ENCODE results near the gene NLK. TPM values are rescaled to one million over a fixed set of nuclear protein-coding genes. Genes with fewer than 3 reads are reported as not detected.

Gene NLK
- total and polyA plus RNA-seq, 2 of the 4 experiments (the other 2 are of a cell fraction): 15.3 to 23.3 TPM

DNA sequence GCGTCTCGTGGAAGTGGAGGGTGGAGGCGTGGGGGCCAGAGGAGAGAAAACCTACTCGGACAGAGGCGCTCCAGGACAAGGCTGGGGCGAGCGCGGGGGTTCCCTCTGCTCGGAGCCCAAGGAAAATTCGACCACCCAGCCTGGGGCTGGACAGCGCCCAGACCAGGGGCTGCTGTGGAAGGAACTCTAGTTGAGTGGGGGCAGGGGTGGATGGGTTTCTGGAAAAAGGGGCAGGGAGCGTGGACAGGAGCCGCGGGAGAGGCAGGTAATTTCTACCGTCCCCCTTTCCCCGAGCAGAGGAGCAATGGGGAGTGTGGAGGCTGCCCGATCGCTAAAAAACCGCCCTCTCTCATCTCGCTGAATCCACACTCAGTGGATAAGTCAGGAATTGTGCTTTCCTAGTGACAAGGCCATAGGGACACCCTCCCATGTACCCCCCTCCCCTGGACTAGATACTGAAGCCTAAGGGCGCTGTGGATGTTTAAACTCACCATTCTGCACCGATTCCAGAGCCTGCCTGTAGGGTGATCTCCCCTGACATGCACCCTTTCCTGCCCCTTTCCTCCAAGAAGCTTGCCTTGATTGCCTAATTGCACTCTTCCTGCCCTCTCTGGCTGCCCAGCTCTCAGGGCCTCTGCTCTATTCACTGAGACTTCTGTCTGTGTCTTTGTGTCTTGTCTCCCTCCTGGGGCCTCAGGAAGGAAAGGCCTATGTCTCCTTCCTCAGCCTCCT lies 185.8 kb downstream of the NLK start:
- peak; percentile 50 for ATAC-seq (ENCODE audit: low read depth)
- BruUV-seq (replicated peaks): no TSS peak
- Histone ChIP-seq H2BK120ac (ENCODE audit: low read depth, low read length) (no peak overlapping the region), H3K4me1 (ENCODE audit: control insufficient read depth, insufficient read depth, low read length) (peaks cover 3% of the 10 kb centered on the region; the same call in 1 of the 2 replicates), H2BK15ac (ENCODE audit: low read depth, low read length) (no peak overlapping the region), H2BK20ac (ENCODE audit: low read depth, low read length) (no peak overlapping the region), H2BK5ac (ENCODE audit: low read depth, low read length, poor library complexity, severe bottlenecking) (no peak overlapping the region), H3K18ac (ENCODE audit: low read depth, low read length) (no peak overlapping the region), H2AFZ (replicated peaks; ENCODE audit: low read length, poor library complexity) (peak overlapping the region; percentile 87), H4K5ac (ENCODE audit: low read depth, low read length) (no peak overlapping the region), H4K8ac (ENCODE audit: low read depth in 2 of 2, low read length in 2 of 2) (no peak overlapping the region), H3K79me1 (ENCODE audit: low read depth in 1 of 2, low read length in 2 of 2) (no peaks in the 10 kb centered on the region), H3K36me3 (ENCODE audit: control insufficient read depth, insufficient read depth, low read length) (no peaks in the 10 kb centered on the region), H3K27me3 (ENCODE audit: control insufficient read depth, insufficient read depth, low read length) (peaks cover 41% of the 10 kb centered on the region), H3K9ac (ENCODE audit: low read depth, low read length) (no peak overlapping the region), H4K20me1 (ENCODE audit: insufficient read depth, low read length) (no peaks in the 10 kb centered on the region), H3K23ac (ENCODE audit: low read depth, low read length) (peak overlapping the region; percentile 59; the same call in 1 of the 2 replicates), H3K4me3 (ENCODE audit: insufficient read depth, low read depth, low read length) (peak overlapping the region; percentile 52), H3K56ac (ENCODE audit: extremely low read depth, insufficient read depth, low read length) (no peak overlapping the region), H4K91ac (ENCODE audit: insufficient read depth, low read depth, low read length) (no peak overlapping the region), H2AK5ac (ENCODE audit: low read depth, low read length) (no peak overlapping the region), H3K9me1 (ENCODE audit: insufficient read depth, low read length) (peaks cover 4% of the 10 kb centered on the region; the same call in 1 of the 2 replicates), H3K27ac (ENCODE audit: insufficient read depth, low read length) (no peak overlapping the region), H3K4me2 (ENCODE audit: low read depth, low read length) (peak overlapping the region; percentile 93), H3K14ac (replicated peaks; ENCODE audit: low read depth, low read length) (no peak overlapping the region), H2AK9ac (replicated peaks; ENCODE audit: low read depth, low read length, poor library complexity) (no peak overlapping the region), H3K9me3 (ENCODE audit: control insufficient read depth, insufficient read depth, low read length) (no peaks in the 10 kb centered on the region), H3K4ac (ENCODE audit: low read depth, low read length) (no peak overlapping the region)
- DNase-seq: no peak
- in situ Hi-C loops (cut with MboI; ENCODE audit: low sequenced_read_pairs): no loop called here
- ChIA-PET CTCF (no interaction called here), POLR2A (ENCODE audit: unreplicated experiment) (no interaction called here)
- TF ChIP-seq, protein P1, sequence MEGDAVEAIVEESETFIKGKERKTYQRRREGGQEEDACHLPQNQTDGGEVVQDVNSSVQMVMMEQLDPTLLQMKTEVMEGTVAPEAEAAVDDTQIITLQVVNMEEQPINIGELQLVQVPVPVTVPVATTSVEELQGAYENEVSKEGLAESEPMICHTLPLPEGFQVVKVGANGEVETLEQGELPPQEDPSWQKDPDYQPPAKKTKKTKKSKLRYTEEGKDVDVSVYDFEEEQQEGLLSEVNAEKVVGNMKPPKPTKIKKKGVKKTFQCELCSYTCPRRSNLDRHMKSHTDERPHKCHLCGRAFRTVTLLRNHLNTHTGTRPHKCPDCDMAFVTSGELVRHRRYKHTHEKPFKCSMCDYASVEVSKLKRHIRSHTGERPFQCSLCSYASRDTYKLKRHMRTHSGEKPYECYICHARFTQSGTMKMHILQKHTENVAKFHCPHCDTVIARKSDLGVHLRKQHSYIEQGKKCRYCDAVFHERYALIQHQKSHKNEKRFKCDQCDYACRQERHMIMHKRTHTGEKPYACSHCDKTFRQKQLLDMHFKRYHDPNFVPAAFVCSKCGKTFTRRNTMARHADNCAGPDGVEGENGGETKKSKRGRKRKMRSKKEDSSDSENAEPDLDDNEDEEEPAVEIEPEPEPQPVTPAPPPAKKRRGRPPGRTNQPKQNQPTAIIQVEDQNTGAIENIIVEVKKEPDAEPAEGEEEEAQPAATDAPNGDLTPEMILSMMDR (conservative IDR thresholded peaks at IDR 0.05; ENCODE audit: low read depth, low read length): peak; percentile 7; the same call in 1 of the 2 replicates
- no peak for TF ChIP-seq RCOR1 (IDR thresholded peaks at IDR 0.05; ENCODE audit: insufficient replicate concordance, low read length)
- intact Hi-C loops (cut with micrococcal nuclease): no loop called here
- WGBS, 2 experiments (ENCODE audit: extremely low coverage in 2 of 2, insufficient read length in 1 of 2): 6% methylated on average over 2 of the region's 22 CpGs; no CpG with 5 or more reads in 1 of the 2 experiments
- dilution Hi-C loops (cut with HindIII; ENCODE audit: low sequenced_read_pairs, unreplicated experiment): no loop called here

All from IMR-90 (cell line).